Gastrocnemius medialis (tissue), 4 donors: Measurements from ENCODE around the gene DBNDD2. TPM values are rescaled to one million over a fixed set of nuclear protein-coding genes. Genes with fewer than 3 reads are reported as not detected.

Source experiments
- ATAC-seq, 2 donors: fragments of 150-250 bp; one replicate each; pipeline ENCODE4 v1.9.1; 2016
- DNase-seq, 2 donors: peaks; one replicate each; pipeline ENCODE4 v3.0.0-alpha.2; 2019
- H3K27ac ChIP-seq, 4 donors: fragments of 200-600 bp; sonication (generic); 1 replicate in 1 of 4; 2 replicates in 3 of 4; pipeline ENCODE4 v1.5.1; 2016 to 2018; ENCODE audit warnings: mild to moderate bottlenecking in 2 of 4, moderate library complexity in 1 of 4
- H3K27me3 ChIP-seq, 3 donors: fragments of 200-600 bp; sonication (generic) in 2 of 3; 1 replicate in 1 of 3; 2 replicates in 2 of 3; pipeline versions ENCODE4 v1.5.1 to v1.6.0; 2016 to 2019; ENCODE audit warnings: mild to moderate bottlenecking in 1 of 3, moderate library complexity in 1 of 3
- H3K36me3 ChIP-seq, 2 donors: fragments of 200-600 bp; sonication (generic) in 1 of 2; one replicate each; pipeline ENCODE4 v1.5.1; 2017 to 2018
- H3K4me1 ChIP-seq, 2 donors: fragments of 200-600 bp; sonication (generic) in 1 of 2; one replicate each; pipeline ENCODE4 v1.5.1; 2016 to 2017; ENCODE audit warnings: mild to moderate bottlenecking in 2 of 2
- H3K4me3 ChIP-seq, 4 donors: fragments of 200-600 bp; sonication (generic) in 3 of 4; 1 replicate in 1 of 4; 2 replicates in 3 of 4; pipeline ENCODE4 v1.5.1; 2016 to 2019; ENCODE audit warnings: mild to moderate bottlenecking in 2 of 4
- H3K9me3 ChIP-seq, 3 donors: fragments of 200-600 bp; sonication (generic) in 2 of 3; 1 replicate in 1 of 3; 2 replicates in 2 of 3; pipeline ENCODE4 v1.5.1; 2016 to 2019
- POLR2A ChIP-seq, 2 donors: fragments of 450-650 bp; IDR thresholded peaks; one replicate each; pipeline ENCODE4 v1.6.1; 2017; ENCODE audit warnings: antibody characterized with exemption in 2 of 2, mild to moderate bottlenecking in 2 of 2, moderate library complexity in 2 of 2
- in situ Hi-C, 4 donors: fragments of 200-750 bp; cut with MboI; loops; one replicate each; pipeline versions ENCODE4 v1.15.0 to v1.8.0; 2017; ENCODE audit warnings: low sequenced_read_pairs in 4 of 4
- intact Hi-C: fragments of 100-400 bp; cut with DNase I; formaldehyde crosslinking; loops from one replicate; pipeline ENCODE4 v1.15.1; 2023; ENCODE audit warnings: low total_unique reads
- total RNA-seq, 4 donors: library from RNA; depleted of rRNA; stranded (reverse); fragments of >200 nt; gene quantifications; one replicate each; pipeline versions ENCODE4 v1.1.0 to v1.2.3, GENCODE V29; 2016
- TF ChIP-seq, protein P1 (sequence below), 5 experiments: fragments of 450-650 bp in 3 of 5; fragments of 200-600 bp in 2 of 5; sonication (generic) in 2 of 5; IDR thresholded peaks in 4 of 5; conservative IDR thresholded peaks in 1 of 5; 1 replicate in 4 of 5; 2 replicates in 1 of 5; pipeline ENCODE4 v1.5.1; 2016 to 2019; ENCODE audit warnings: antibody characterized with exemption in 5 of 5, mild to moderate bottlenecking in 3 of 5, moderate library complexity in 3 of 5

DBNDD2 gene
- total RNA-seq, 4 donors from 2014 or later: 99.5 to 155 (median 121) TPM

DNA sequence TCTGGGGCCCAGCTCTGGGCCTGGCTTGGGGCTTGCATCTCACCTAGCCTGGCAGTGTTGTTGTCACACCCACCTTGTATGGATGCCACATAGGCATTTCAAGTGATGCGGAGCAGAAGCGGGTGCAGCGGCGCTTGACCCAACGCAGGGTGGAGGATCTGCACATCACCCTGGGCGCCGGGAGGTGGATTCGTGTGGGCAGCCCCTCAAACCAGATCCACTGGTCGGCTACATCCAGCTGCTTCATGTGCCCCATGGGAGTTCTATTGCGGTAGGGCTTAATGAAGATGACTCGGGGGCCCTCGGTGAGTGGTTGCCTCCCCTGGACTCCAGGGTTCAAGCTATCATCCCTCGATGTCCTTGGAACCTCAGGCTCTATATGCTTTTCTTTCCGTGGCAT, 33.1 kb upstream of the DBNDD2 start:
- H3K27ac ChIP-seq: no peak overlapping the region
- TF ChIP-seq, protein P1, sequence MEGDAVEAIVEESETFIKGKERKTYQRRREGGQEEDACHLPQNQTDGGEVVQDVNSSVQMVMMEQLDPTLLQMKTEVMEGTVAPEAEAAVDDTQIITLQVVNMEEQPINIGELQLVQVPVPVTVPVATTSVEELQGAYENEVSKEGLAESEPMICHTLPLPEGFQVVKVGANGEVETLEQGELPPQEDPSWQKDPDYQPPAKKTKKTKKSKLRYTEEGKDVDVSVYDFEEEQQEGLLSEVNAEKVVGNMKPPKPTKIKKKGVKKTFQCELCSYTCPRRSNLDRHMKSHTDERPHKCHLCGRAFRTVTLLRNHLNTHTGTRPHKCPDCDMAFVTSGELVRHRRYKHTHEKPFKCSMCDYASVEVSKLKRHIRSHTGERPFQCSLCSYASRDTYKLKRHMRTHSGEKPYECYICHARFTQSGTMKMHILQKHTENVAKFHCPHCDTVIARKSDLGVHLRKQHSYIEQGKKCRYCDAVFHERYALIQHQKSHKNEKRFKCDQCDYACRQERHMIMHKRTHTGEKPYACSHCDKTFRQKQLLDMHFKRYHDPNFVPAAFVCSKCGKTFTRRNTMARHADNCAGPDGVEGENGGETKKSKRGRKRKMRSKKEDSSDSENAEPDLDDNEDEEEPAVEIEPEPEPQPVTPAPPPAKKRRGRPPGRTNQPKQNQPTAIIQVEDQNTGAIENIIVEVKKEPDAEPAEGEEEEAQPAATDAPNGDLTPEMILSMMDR (IDR thresholded peaks at IDR 0.05 in 4 of 5, conservative IDR thresholded peaks at IDR 0.05 in 1 of 5): no peak
- TF ChIP-seq POLR2A (IDR thresholded peaks at IDR 0.05): no peak

DNA sequence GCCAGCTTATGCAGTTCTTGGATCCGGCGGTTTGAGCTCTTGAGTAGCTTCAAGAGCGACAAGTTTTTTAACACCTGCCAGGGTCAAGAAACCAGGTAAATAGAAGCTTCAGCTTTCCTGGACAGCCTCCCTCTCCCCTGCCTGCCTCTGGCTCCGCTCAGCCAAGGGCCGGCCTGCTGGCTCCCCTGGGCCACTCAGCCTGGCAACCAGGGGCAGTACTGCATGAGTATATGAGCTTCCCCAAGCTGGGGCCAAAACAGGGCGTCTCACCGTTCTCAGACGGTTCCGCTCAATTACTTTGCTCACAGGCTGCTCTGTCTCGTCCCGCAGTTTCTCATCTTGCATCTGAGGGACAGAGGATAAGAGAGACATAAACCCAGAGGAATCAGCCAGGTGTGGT, 30.8 kb upstream of the DBNDD2 start:
- TF ChIP-seq, protein P1 (IDR thresholded peaks at IDR 0.05 in 4 of 5, conservative IDR thresholded peaks at IDR 0.05 in 1 of 5): no peak
- TF ChIP-seq POLR2A (IDR thresholded peaks at IDR 0.05): no peak
- H3K36me3 ChIP-seq: no peaks in the 10 kb centered on the region
- no peak overlapping the region for H3K27ac ChIP-seq
- DNase-seq (no peak), ATAC-seq (no peak)
- in situ Hi-C loops (loop anchor here in 2 of 4 donors (10.0 kb wide), 2 partner anchors 58 to 62 kb away; no protein-coding TSS in a partner anchor), intact Hi-C loops (no loop called here)
- H3K4me1 ChIP-seq: peaks cover 6 to 10% of the 10 kb centered on the region in 2 donors
- H3K9me3 ChIP-seq: no peaks in the 10 kb centered on the region
- H3K4me3 ChIP-seq: no peak overlapping the region
- H3K27me3 ChIP-seq: no peaks in the 10 kb centered on the region

More for the DNA sequence above, 33.1 kb upstream of the DBNDD2 start:
- intact Hi-C loops: loop anchor here (1.0 to 5.0 kb wide), 3 partner anchors 56 to 397 kb away; no protein-coding TSS in a partner anchor
- H3K36me3 ChIP-seq: no peaks in the 10 kb centered on the region
- H3K4me1 ChIP-seq: peaks cover 6 to 12% of the 10 kb centered on the region in 2 donors
- H3K4me3 ChIP-seq: no peak overlapping the region
- in situ Hi-C loops: loop anchor here (5.0 to 25.0 kb wide), 6 partner anchors 37 to 1163 kb away; partner anchors contain the start of gene OSER1 (in 1 of the 4)
- no peaks in the 10 kb centered on the region for H3K9me3 ChIP-seq
- no peak for DNase-seq
- ATAC-seq: no peak
- no peaks in the 10 kb centered on the region for H3K27me3 ChIP-seq

DNA sequence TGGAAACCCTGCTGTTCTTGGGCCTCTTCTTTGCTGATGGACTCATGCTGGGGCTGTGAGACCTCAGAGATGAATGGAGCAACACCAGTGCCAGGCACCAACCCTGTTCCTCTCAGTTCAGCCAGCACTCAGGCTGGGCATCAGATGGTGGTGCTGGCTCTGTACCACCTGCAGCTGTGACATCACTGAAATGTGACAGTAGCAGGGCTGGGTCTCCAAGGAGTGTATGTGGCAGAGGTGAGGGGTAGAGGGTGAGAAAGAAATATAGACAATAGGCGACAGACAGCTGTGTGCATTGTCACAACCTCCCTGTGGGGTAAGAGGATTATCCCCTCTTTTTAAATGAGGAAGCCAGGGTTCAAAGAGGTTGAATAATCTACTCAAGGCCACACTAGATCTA, 29.9 kb upstream of the DBNDD2 start, which contains the start of gene TP53TG5:
Gene TP53TG5, minus strand, starts transcription at position 135 of the 400 bp plus-strand sequence. Its CDS starts 89 bp downstream, at position 46.
- Histone ChIP-seq H3K4me3 (no peak within 1 kb of the TSS), H3K9me3 (no peaks in the 10 kb centered on the region), H3K36me3 (no peaks in the 10 kb centered on the region), H3K27ac (no peak within 1 kb of the TSS), H3K4me1 (peaks cover 3% of the 10 kb centered on the region in 2 donors), H3K27me3 (no peaks in the 10 kb centered on the region)
- no peak for ATAC-seq
- DNase-seq: no peak
- in situ Hi-C loops (loop anchor here in 2 of 4 donors (10.0 kb wide), 2 partner anchors 57 to 63 kb away; no protein-coding TSS in a partner anchor), intact Hi-C loops (no loop called here)
- TF ChIP-seq, protein P1 (IDR thresholded peaks at IDR 0.05 in 4 of 5, conservative IDR thresholded peaks at IDR 0.05 in 1 of 5): no peak
- TF ChIP-seq POLR2A (IDR thresholded peaks at IDR 0.05): no peak

DNA sequence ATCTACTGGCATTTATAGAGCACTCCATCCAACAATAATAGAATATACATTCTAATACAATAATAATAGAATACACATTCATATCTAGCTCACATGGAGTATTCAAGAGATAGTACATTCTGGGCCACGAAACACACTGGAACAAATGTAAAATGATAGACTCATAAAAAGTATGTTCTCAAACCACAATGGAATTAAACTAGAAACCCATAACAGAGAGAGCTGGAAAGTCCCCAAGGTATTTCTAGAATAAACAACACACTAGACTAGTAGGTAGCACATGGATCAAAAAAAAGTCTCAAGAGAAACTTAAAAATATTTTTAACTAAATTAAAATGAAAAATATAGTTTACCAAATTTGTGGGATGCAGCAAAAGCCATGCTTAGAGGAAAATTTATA, 20.8 kb upstream of the DBNDD2 start:
- H3K4me1 ChIP-seq: no peaks in the 10 kb centered on the region

More for the DNA sequence above, 20.8 kb upstream of the DBNDD2 start:
- H3K9me3 ChIP-seq: no peaks in the 10 kb centered on the region
- in situ Hi-C loops (no loop called here), intact Hi-C loops (no loop called here)
- no peak overlapping the region for H3K27ac ChIP-seq
- no peaks in the 10 kb centered on the region for H3K36me3 ChIP-seq
- TF ChIP-seq POLR2A (IDR thresholded peaks at IDR 0.05): no peak
- TF ChIP-seq, protein P1 (IDR thresholded peaks at IDR 0.05 in 4 of 5, conservative IDR thresholded peaks at IDR 0.05 in 1 of 5): no peak
- no peaks in the 10 kb centered on the region for H3K27me3 ChIP-seq
- ATAC-seq (no peak), DNase-seq (no peak)
- no peak overlapping the region for H3K4me3 ChIP-seq
